ENCODE measurements around the gene MYO7A. TPM values are rescaled to one million over a fixed set of nuclear protein-coding genes. Genes with fewer than 3 reads are reported as not detected.

Gene MYO7A
- total RNA-seq, 2 experiments from 2014 or later = not detected

- Mint-ChIP-seq H3K27ac (no peak overlapping the region), H3K4me1 (ENCODE audit: low read depth) (no peaks in the 10 kb centered on the region)
- intact Hi-C loops (cut with micrococcal nuclease) = no loop called here
These were observed 19.6 kb upstream of the MYO7A start for GRCh38 chr11:77108436-77108835.

DNA sequence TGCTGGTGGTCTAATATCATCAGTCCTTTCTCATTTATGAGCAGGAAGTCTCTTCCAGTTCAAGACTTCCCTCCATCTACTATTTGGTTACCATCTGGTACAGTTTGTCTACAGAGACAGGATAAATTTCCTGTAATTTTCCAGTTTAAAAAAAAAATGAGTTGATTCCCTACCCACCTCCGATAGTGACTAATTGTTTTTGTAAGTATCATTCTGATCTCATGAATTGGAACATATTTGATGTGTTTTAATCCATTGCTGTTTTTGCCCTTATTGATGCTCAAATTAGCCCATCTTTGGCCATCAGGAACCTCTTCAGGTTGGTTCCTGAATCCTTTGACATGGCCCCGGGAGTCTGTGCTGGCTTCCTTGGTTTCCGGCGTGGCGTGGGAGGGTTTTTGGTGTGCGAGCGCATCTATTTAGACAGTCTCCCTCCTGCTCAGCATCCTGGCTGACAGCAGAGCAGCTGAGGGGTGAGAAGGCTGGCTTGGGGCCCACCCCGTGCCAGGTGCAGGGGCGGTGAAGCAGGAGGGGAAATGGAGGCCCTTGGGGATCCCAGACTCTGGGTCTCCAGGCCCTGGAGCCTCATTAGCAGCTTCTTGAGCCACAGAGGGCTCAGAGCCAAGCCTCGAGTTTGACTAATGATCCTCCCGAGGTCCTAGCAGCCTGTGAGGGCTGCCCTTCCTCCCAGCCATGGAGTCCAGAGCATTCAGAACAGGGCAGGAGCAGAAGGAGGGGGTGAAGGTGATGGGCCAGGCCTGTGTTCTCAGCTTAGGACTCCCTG is 18.6 kb upstream of the MYO7A start:
- Mint-ChIP-seq H3K4me1 (ENCODE audit: low read depth) (no peaks in the 10 kb centered on the region), H3K27me3 (ENCODE audit: low read depth) (no peaks in the 10 kb centered on the region), H3K36me3 (ENCODE audit: low read depth) (no peaks in the 10 kb centered on the region), H3K4me3 (no peak overlapping the region), H3K9me3 (no peaks in the 10 kb centered on the region), H3K27ac (no peak overlapping the region)
- no peak for DNase-seq
- intact Hi-C loops (cut with micrococcal nuclease) = no loop called here
- CTCF ChIA-PET = interaction anchor here (2.5 kb wide), 1 partner anchor 18 kb away, joined by 10 read pairs; no protein-coding TSS in a partner anchor

More at GRCh38 chr11:77108436-77108835, 19.6 kb upstream of the MYO7A start:
- CTCF ChIA-PET = interaction anchor here (1.4 to 2.5 kb wide), 2 partner anchors 17 to 19 kb away, joined by 4 to 10 read pairs; no protein-coding TSS in a partner anchor
- no peaks in the 10 kb centered on the region for H3K9me3 Mint-ChIP-seq
- DNase-seq = no peak
- H3K4me3 Mint-ChIP-seq = no peak overlapping the region
- H3K36me3 Mint-ChIP-seq (ENCODE audit: low read depth) = no peaks in the 10 kb centered on the region
- no peaks in the 10 kb centered on the region for H3K27me3 Mint-ChIP-seq (ENCODE audit: low read depth)

DNA sequence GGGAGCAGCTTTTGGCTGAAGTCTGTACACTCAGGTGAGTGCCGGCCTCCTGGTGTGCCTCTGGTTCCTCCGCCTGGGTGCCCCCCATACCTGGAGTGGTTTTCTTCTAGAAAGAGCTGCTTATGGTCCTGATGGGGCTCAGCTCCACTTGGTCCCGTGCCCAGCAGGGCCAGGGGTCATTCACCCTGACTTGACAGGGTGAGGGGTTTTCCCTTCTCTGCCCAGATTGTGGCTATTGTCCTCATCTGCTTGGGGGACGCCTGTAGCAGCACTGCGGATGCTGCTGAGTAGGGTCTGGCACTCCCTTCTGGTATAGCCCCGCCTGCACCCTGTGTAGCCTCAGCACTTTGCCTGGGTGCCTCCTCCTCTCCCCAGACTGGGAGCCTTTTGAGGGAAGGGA is 17.2 kb upstream of the MYO7A start:
- Mint-ChIP-seq H3K4me3 (no peak overlapping the region), H3K27ac (no peak overlapping the region), H3K4me1 (ENCODE audit: low read depth) (no peaks in the 10 kb centered on the region), H3K36me3 (ENCODE audit: low read depth) (no peaks in the 10 kb centered on the region), H3K9me3 (no peaks in the 10 kb centered on the region), H3K27me3 (ENCODE audit: low read depth) (no peaks in the 10 kb centered on the region)
- intact Hi-C loops (cut with micrococcal nuclease) = no loop called here
- CTCF ChIA-PET = interaction anchor here (1.7 to 3.2 kb wide), 3 partner anchors 10 to 19 kb away, joined by 6 to 12 read pairs (median 10); no protein-coding TSS in a partner anchor
- no peak for DNase-seq

DNA sequence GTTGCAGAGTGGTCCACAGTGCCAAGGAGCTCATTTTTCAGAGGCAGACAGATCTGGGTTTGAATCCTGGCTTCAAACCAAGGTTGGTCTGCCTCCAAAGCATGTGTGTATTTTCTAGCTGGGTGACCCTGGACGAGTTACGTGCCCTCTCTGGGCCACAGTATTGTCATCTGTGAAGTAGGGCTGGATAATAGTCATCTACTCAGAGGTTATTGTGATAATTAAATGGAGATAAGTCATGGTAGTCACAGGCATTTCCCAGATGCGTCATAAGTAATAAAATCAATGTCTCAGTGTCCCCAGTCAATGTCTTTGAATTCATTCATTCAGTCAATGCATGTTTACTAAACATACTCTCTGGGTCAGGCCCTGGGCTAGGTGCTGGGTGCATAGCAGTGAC is 16.8 kb upstream of the MYO7A start:
- Mint-ChIP-seq H3K27me3 (ENCODE audit: low read depth) (no peaks in the 10 kb centered on the region), H3K4me1 (ENCODE audit: low read depth) (no peaks in the 10 kb centered on the region), H3K4me3 (no peak overlapping the region), H3K36me3 (ENCODE audit: low read depth) (no peaks in the 10 kb centered on the region), H3K9me3 (no peaks in the 10 kb centered on the region), H3K27ac (no peak overlapping the region)
- intact Hi-C loops (cut with micrococcal nuclease) = no loop called here
- CTCF ChIA-PET = interaction anchor here (1.7 to 3.2 kb wide), 3 partner anchors 10 to 20 kb away, joined by 6 to 12 read pairs (median 10); no protein-coding TSS in a partner anchor
- DNase-seq = no peak

DNA sequence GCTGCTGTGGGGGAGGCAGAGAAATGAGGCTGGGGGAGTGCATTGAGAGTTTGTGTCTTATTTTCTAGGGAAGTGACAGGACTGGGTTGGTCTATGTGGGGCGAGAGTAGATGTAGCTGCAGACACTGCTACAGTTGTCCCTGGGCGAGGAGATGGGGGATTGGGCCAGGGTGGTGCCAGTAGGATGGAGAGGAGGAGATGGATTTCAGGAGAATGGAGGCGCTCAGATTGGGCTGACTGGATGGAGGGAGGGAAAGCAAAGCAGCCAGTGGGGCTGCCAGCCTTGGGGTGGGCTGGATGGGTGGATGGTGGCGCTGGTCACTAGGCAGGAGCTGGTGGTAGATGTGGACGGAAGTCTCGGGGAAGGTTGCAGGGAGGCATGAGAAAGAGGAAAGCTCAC is 16.1 kb upstream of the MYO7A start:
- CTCF ChIA-PET = interaction anchor here (0.9 to 3.2 kb wide), 4 partner anchors 8 to 64 kb away, joined by 5 to 12 read pairs (median 9); no protein-coding TSS in a partner anchor
- Mint-ChIP-seq H3K27ac (no peak overlapping the region), H3K4me1 (ENCODE audit: low read depth) (no peaks in the 10 kb centered on the region), H3K4me3 (no peak overlapping the region), H3K36me3 (ENCODE audit: low read depth) (no peaks in the 10 kb centered on the region), H3K9me3 (no peaks in the 10 kb centered on the region), H3K27me3 (ENCODE audit: low read depth) (no peaks in the 10 kb centered on the region)
- no peak for DNase-seq
- intact Hi-C loops (cut with micrococcal nuclease) = no loop called here

- no peaks in the 10 kb centered on the region for H3K4me1 Mint-ChIP-seq (ENCODE audit: low read depth)
- CTCF ChIA-PET = interaction anchor here (0.6 to 3.2 kb wide), 6 partner anchors 9 to 466 kb away, joined by 3 to 12 read pairs (median 6); no protein-coding TSS in a partner anchor
- no peak overlapping the region for H3K27ac Mint-ChIP-seq
- intact Hi-C loops (cut with micrococcal nuclease) = loop anchor here (1.0 kb wide), 1 partner anchor 66 kb away; no protein-coding TSS in a partner anchor
- H3K9me3 Mint-ChIP-seq = no peaks in the 10 kb centered on the region
- no peak overlapping the region for H3K4me3 Mint-ChIP-seq
- no peaks in the 10 kb centered on the region for H3K27me3 Mint-ChIP-seq (ENCODE audit: low read depth)
- no peaks in the 10 kb centered on the region for H3K36me3 Mint-ChIP-seq (ENCODE audit: low read depth)
- no peak for DNase-seq
These were observed 15.2 kb upstream of the MYO7A start for GRCh38 chr11:77112641-77113381.

- H3K27me3 Mint-ChIP-seq (ENCODE audit: low read depth) = no peaks in the 10 kb centered on the region
- no peak overlapping the region for H3K4me3 Mint-ChIP-seq
- H3K9me3 Mint-ChIP-seq = no peaks in the 10 kb centered on the region
- no peaks in the 10 kb centered on the region for H3K4me1 Mint-ChIP-seq (ENCODE audit: low read depth)
- intact Hi-C loops (cut with micrococcal nuclease) = loop anchor here (1.0 kb wide), 1 partner anchor 66 kb away; no protein-coding TSS in a partner anchor
- CTCF ChIA-PET = interaction anchor here (0.6 to 3.2 kb wide), 5 partner anchors 22 to 465 kb away, joined by 3 to 12 read pairs (median 7); no protein-coding TSS in a partner anchor
- peak; percentile 56 for DNase-seq
- H3K36me3 Mint-ChIP-seq (ENCODE audit: low read depth) = no peaks in the 10 kb centered on the region
- peak overlapping the region; percentile 18 for H3K27ac Mint-ChIP-seq
These were observed 14.5 kb upstream of the MYO7A start for GRCh38 chr11:77113382-77114088.

DNA sequence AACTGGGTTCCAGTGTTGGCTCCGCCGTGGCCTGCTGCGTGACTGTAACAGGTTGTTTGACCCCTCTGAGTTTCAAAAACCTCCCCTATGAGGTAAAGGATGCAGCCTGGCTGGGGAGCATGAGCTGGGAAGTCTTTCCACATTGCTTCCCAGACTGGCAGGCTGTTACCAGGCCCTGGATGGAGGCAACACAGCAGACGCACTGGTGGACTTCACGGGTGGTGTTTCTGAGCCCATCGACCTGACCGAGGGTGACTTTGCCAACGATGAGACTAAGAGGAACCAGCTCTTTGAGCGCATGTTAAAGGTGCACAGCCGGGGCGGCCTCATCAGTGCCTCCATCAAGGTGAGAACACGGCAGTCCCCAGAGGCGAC is 14.0 kb upstream of the MYO7A start:
- no peak overlapping the region for H3K4me3 Mint-ChIP-seq
- intact Hi-C loops (cut with micrococcal nuclease) = no loop called here
- no peak for DNase-seq
- no peak overlapping the region for H3K27ac Mint-ChIP-seq
- no peaks in the 10 kb centered on the region for H3K36me3 Mint-ChIP-seq (ENCODE audit: low read depth)
- no peaks in the 10 kb centered on the region for H3K9me3 Mint-ChIP-seq
- no peaks in the 10 kb centered on the region for H3K4me1 Mint-ChIP-seq (ENCODE audit: low read depth)
- no peaks in the 10 kb centered on the region for H3K27me3 Mint-ChIP-seq (ENCODE audit: low read depth)
- CTCF ChIA-PET = interaction anchor here (1.0 to 1.7 kb wide), 3 partner anchors 23 to 301 kb away, joined by 4 to 7 read pairs (median 5); no protein-coding TSS in a partner anchor

DNA sequence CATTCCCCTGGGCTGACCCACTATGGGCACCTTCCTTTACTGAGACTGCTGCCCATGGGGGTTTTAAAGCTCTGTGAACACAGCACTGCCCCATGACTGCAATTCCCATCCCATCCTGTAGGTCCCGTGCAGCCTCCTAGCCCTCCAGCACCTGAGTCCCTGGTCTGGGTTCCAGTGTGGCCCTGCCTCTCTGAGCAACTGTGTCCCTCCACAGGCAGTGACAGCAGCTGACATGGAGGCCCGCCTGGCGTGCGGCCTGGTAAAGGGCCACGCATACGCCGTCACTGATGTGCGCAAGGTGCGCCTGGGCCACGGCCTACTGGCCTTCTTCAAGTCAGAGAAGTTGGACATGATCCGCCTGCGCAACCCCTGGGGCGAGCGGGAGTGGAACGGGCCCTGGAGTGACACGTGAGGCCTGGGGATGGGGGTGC is 12.8 kb upstream of the MYO7A start:
- intact Hi-C loops (cut with micrococcal nuclease) = no loop called here
- no peak overlapping the region for H3K4me3 Mint-ChIP-seq

DNA sequence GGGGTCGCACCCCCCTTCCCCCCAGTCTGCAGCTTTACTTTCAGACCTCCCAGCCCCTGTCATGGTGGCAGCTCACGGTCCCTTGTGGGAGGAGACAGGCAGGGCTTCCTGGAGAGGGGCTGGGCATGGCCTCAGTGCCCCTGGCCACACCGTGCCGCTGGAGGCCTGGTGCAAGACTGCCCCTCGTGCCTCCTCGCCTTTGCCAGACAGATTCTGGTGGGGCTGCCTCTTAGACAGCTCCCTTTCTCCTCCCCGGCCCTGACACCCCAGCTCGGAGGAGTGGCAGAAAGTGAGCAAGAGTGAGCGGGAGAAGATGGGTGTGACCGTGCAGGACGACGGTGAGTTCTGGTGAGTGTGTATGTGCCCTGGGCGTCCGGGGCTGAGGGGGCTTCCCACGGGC is 12.1 kb upstream of the MYO7A start:
- Mint-ChIP-seq H3K9me3 (no peaks in the 10 kb centered on the region), H3K36me3 (ENCODE audit: low read depth) (no peaks in the 10 kb centered on the region), H3K4me3 (no peak overlapping the region), H3K4me1 (ENCODE audit: low read depth) (no peaks in the 10 kb centered on the region), H3K27me3 (ENCODE audit: low read depth) (no peaks in the 10 kb centered on the region), H3K27ac (no peak overlapping the region)
- intact Hi-C loops (cut with micrococcal nuclease) = no loop called here
- CTCF ChIA-PET = no interaction called here
- no peak for DNase-seq

More for the DNA sequence above, 12.8 kb upstream of the MYO7A start:
- H3K9me3 Mint-ChIP-seq = no peaks in the 10 kb centered on the region
- no peaks in the 10 kb centered on the region for H3K36me3 Mint-ChIP-seq (ENCODE audit: low read depth)
- no peak for DNase-seq
- no peaks in the 10 kb centered on the region for H3K4me1 Mint-ChIP-seq (ENCODE audit: low read depth)
- H3K27me3 Mint-ChIP-seq (ENCODE audit: low read depth) = no peaks in the 10 kb centered on the region
- CTCF ChIA-PET = interaction anchor here (1.0 to 1.7 kb wide), 4 partner anchors 12 to 302 kb away, joined by 4 to 7 read pairs (median 5); no protein-coding TSS in a partner anchor
- no peak overlapping the region for H3K27ac Mint-ChIP-seq

DNA sequence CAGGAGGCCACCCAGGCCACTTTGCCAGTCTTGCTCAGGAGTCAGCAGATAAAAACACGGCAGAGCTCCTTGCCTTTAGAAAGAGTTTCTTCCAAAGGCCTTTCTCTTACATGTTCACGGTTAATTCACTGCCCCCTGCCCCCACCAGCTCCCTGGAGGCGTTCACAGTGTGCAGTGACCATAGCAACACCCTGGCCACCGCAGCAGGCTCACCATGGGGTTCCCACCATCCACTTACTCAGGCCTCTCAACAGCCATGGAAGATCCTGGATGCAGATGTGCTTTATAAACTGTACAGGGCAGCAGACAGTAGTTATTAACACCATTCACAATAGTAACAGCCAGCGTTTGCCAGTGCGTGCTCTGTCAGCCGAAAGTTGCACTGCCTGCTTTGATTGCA is 10.6 kb upstream of the MYO7A start:
- H3K36me3 Mint-ChIP-seq (ENCODE audit: low read depth) = no peaks in the 10 kb centered on the region
- H3K4me1 Mint-ChIP-seq (ENCODE audit: low read depth) = no peaks in the 10 kb centered on the region
- CTCF ChIA-PET = interaction anchor here (1.1 kb wide), 2 partner anchors 9 to 60 kb away, joined by 3 to 8 read pairs; no protein-coding TSS in a partner anchor
- DNase-seq = no peak
- no peaks in the 10 kb centered on the region for H3K27me3 Mint-ChIP-seq (ENCODE audit: low read depth)
- H3K27ac Mint-ChIP-seq = no peak overlapping the region
- intact Hi-C loops (cut with micrococcal nuclease) = no loop called here
- no peaks in the 10 kb centered on the region for H3K9me3 Mint-ChIP-seq
- no peak overlapping the region for H3K4me3 Mint-ChIP-seq

DNA sequence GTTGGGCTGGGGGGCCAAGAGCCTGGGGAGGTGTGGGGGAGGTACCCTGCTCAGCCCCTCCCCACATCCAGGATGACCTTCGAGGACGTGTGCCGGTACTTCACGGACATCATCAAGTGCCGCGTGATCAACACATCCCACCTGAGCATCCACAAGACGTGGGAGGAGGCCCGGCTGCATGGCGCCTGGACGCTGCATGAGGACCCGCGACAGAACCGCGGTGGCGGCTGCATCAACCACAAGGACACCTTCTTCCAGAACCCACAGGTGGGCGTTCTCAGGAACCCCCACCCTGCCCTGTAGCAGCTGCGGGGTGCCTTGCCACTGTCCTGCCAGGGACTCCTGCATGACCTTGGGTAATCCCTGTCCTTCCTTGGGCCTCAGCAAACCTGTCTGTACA is 10.0 kb upstream of the MYO7A start:
- no peak for DNase-seq
- no peaks in the 10 kb centered on the region for H3K27me3 Mint-ChIP-seq (ENCODE audit: low read depth)
- CTCF ChIA-PET = interaction anchor here (0.7 to 1.0 kb wide), 2 partner anchors 9 to 70 kb away, joined by 3 to 5 read pairs; no protein-coding TSS in a partner anchor
- no peaks in the 10 kb centered on the region for H3K36me3 Mint-ChIP-seq (ENCODE audit: low read depth)
- H3K4me1 Mint-ChIP-seq (ENCODE audit: low read depth) = no peaks in the 10 kb centered on the region
- intact Hi-C loops (cut with micrococcal nuclease) = no loop called here
- no peak overlapping the region for H3K27ac Mint-ChIP-seq
- H3K9me3 Mint-ChIP-seq = no peaks in the 10 kb centered on the region
- H3K4me3 Mint-ChIP-seq = no peak overlapping the region

Data from activated naive CD4-positive, alpha-beta T cell treated with anti-CD3 and anti-CD28 coated beads for 36 hours (primary cell).